Measurements from ENCODE around the gene GPR137. TPM values are rescaled to one million over a fixed set of nuclear protein-coding genes. Genes with fewer than 3 reads are reported as not detected.

The GPR137 gene
- polyA plus RNA-seq, 2 of the 4 experiments (the other 2 are of a cell fraction) = 11.0 to 37.4 TPM

- Histone ChIP-seq H3K4me1 (peaks cover 6% of the 10 kb centered on the region), H3K9me3 (no peaks in the 10 kb centered on the region), H3K27ac (peak overlapping the region in 1 of 2 experiments; percentile 38; a peak in 2 of 6 replicates), H3K4me2 (no peak overlapping the region), H3K4me3 (no peak overlapping the region)
- ATAC-seq = no peak
- no peak for FAIRE-seq
- TF ChIP-seq, protein P1, sequence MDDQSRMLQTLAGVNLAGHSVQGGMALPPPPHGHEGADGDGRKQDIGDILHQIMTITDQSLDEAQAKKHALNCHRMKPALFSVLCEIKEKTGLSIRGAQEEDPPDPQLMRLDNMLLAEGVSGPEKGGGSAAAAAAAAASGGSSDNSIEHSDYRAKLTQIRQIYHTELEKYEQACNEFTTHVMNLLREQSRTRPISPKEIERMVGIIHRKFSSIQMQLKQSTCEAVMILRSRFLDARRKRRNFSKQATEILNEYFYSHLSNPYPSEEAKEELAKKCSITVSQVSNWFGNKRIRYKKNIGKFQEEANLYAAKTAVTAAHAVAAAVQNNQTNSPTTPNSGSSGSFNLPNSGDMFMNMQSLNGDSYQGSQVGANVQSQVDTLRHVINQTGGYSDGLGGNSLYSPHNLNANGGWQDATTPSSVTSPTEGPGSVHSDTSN (IDR thresholded peaks at IDR 0.05) = no peak
- TF ChIP-seq SMC3 (IDR thresholded peaks at IDR 0.05) (no peak), KDM1A (IDR thresholded peaks at IDR 0.05; ENCODE audit: low read depth) (no peak), SREBF2 (IDR thresholded peaks at IDR 0.05) (no peak), RNF2 (IDR thresholded peaks at IDR 0.05; ENCODE audit: borderline replicate concordance, low read depth) (no peak), NFE2L2 (conservative IDR thresholded peaks at IDR 0.05; ENCODE audit: low read length) (no peak), ZSCAN20 (CRISPR knock-in tag; IDR thresholded peaks at IDR 0.05) (no peak), HEYL (CRISPR knock-in tag; IDR thresholded peaks at IDR 0.05) (no peak), RFX5 (IDR thresholded peaks at IDR 0.05) (no peak), CBX2 (IDR thresholded peaks at IDR 0.05; ENCODE audit: borderline replicate concordance, low read depth) (no peak), HOXB5 (CRISPR knock-in tag; IDR thresholded peaks at IDR 0.05) (no peak), ELK1 (IDR thresholded peaks at IDR 0.05; ENCODE audit: low read depth, low read length) (no peak), HOXB13 (CRISPR knock-in tag; IDR thresholded peaks at IDR 0.05; ENCODE audit: low read depth) (no peak), CEBPB (IDR thresholded peaks at IDR 0.05) (no peak), HOXA7 (CRISPR knock-in tag; IDR thresholded peaks at IDR 0.05) (no peak), MAZ (IDR thresholded peaks at IDR 0.05; ENCODE audit: borderline replicate concordance, low read depth, low read length) (no peak), HES2 (IDR thresholded peaks at IDR 0.05) (no peak)
- TF ChIP-seq, protein P2, sequence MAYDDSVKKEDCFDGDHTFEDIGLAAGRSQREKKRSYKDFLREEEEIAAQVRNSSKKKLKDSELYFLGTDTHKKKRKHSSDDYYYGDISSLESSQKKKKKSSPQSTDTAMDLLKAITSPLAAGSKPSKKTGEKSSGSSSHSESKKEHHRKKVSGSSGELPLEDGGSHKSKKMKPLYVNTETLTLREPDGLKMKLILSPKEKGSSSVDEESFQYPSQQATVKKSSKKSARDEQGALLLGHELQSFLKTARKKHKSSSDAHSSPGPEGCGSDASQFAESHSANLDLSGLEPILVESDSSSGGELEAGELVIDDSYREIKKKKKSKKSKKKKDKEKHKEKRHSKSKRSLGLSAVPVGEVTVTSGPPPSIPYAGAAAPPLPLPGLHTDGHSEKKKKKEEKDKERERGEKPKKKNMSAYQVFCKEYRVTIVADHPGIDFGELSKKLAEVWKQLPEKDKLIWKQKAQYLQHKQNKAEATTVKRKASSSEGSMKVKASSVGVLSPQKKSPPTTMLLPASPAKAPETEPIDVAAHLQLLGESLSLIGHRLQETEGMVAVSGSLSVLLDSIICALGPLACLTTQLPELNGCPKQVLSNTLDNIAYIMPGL (CRISPR knock-in tag; IDR thresholded peaks at IDR 0.05; ENCODE audit: borderline replicate concordance) = no peak
- TF ChIP-seq, protein P3, sequence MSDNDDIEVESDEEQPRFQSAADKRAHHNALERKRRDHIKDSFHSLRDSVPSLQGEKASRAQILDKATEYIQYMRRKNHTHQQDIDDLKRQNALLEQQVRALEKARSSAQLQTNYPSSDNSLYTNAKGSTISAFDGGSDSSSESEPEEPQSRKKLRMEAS (IDR thresholded peaks at IDR 0.05) = no peak
- ChIA-PET POLR2A (no interaction called here), CTCF (interaction anchor here (0.8 to 20.7 kb wide), 9 partner anchors 8 to 375 kb away, joined by 3 to 996 read pairs (median 6); partner anchors contain the start of genes CCDC88B, ESRRA and RPS6KA4)
- no peak for DNase-seq (ENCODE audit: low read depth in 1 of 2, low spot score in 1 of 2)
- WGBS (ENCODE audit: missing lambda C conversion rate) = 90% methylated on average over 17 of the region's 18 CpGs
These were observed 28.0 kb downstream of the GPR137 start for GRCh38 chr11:64313491-64314145.

- ChIA-PET POLR2A (no interaction called here), CTCF (interaction anchor here (1.2 to 20.7 kb wide), 5 partner anchors 9 to 102 kb away, joined by 3 to 996 read pairs (median 6); partner anchors contain the start of genes CCDC88B, ESRRA and RPS6KA4)
- H3K4me3 ChIP-seq = no peak overlapping the region
- no peak overlapping the region for H3K27ac ChIP-seq
- whole genome bisulfite sequencing (ENCODE audit: missing lambda C conversion rate) = 83% methylated on average over 19 of the region's 19 CpGs
- ATAC-seq (no peak), DNase-seq (ENCODE audit: low read depth in 1 of 2, low spot score in 1 of 2) (peak in 1 of 2 experiments; percentile 41), FAIRE-seq (no peak)
- peaks cover 11% of the 10 kb centered on the region for H3K4me1 ChIP-seq
- no peaks in the 10 kb centered on the region for H3K9me3 ChIP-seq
- no peak overlapping the region for H3K4me2 ChIP-seq
- TF ChIP-seq CHD4 (IDR thresholded peaks at IDR 0.05; ENCODE audit: borderline replicate concordance) (no peak), HOXB5 (CRISPR knock-in tag; IDR thresholded peaks at IDR 0.05) (no peak), TFCP2L1 (CRISPR knock-in tag; IDR thresholded peaks at IDR 0.05) (no peak), RARB (CRISPR knock-in tag; IDR thresholded peaks at IDR 0.05) (no peak), CHD2 (IDR thresholded peaks at IDR 0.05; ENCODE audit: low read length, partially characterized antibody) (no peak), SREBF2 (IDR thresholded peaks at IDR 0.05) (no peak), CEBPB (IDR thresholded peaks at IDR 0.05) (no peak), NFE2L2 (conservative IDR thresholded peaks at IDR 0.05; ENCODE audit: low read length) (no peak), HEYL (CRISPR knock-in tag; IDR thresholded peaks at IDR 0.05) (no peak), JUNB (IDR thresholded peaks at IDR 0.05) (no peak), CBX2 (IDR thresholded peaks at IDR 0.05; ENCODE audit: borderline replicate concordance, low read depth) (no peak), EP300 (IDR thresholded peaks at IDR 0.05) (no peak), POLR2AphosphoS2 (conservative IDR thresholded peaks at IDR 0.05; ENCODE audit: low read length) (no peak), MYC (IDR thresholded peaks at IDR 0.05; ENCODE audit: borderline replicate concordance, low read length) (no peak), ZC3H11A (IDR thresholded peaks at IDR 0.05) (no peak), RAD21 (conservative IDR thresholded peaks at IDR 0.05 in 1 of 2, IDR thresholded peaks at IDR 0.05 in 1 of 2) (no peak), ZSCAN20 (CRISPR knock-in tag; IDR thresholded peaks at IDR 0.05) (no peak), HES2 (IDR thresholded peaks at IDR 0.05) (no peak)
These were observed 28.6 kb downstream of the GPR137 start for GRCh38 chr11:64314146-64314804.

Measured in A549 (cell line).